Thoracic aorta (tissue), 2 donors: Measurements from ENCODE around the gene TSHZ2. TPM values are rescaled to one million over a fixed set of nuclear protein-coding genes. Genes with fewer than 3 reads are reported as not detected.

Experiments
- ATAC-seq: fragments of 150-250 bp; one replicate; pipeline ENCODE4 v1.8.0; 2017; ENCODE audit warnings: low read depth; ENCODE audit not compliant: insufficient number of reproducible peaks, low FRiP score
- DNase-seq: peaks from one replicate; pipeline ENCODE4 v3.0.0-alpha.2; 2020; ENCODE audit warnings: low spot score
- H3K27ac ChIP-seq, 2 donors: fragments of 200-600 bp; sonication (generic); 1 replicate in 1 of 2; 2 replicates in 1 of 2; pipeline ENCODE4 v1.5.1; 2016; ENCODE audit warnings: mild to moderate bottlenecking in 2 of 2, moderate library complexity in 2 of 2
- H3K27me3 ChIP-seq: fragments of 200-600 bp; sonication (generic); replicated peaks from 2 replicates; pipeline ENCODE4 v1.6.0; 2016; ENCODE audit warnings: mild to moderate bottlenecking; ENCODE audit not compliant: insufficient read depth
- H3K36me3 ChIP-seq: fragments of 200-600 bp; sonication (generic); one replicate; pipeline ENCODE4 v1.5.1; 2016
- H3K4me1 ChIP-seq, 2 donors: fragments of 200-600 bp; sonication (generic); 1 replicate in 1 of 2; 2 replicates in 1 of 2; pipeline versions ENCODE4 v1.5.1 to v1.6.0; 2016; ENCODE audit warnings: low read depth in 2 of 2, mild to moderate bottlenecking in 1 of 2; ENCODE audit not compliant: control insufficient read depth in 1 of 2
- H3K4me3 ChIP-seq: fragments of 200-600 bp; sonication (generic); 2 replicates; pipeline ENCODE4 v1.5.1; 2016; ENCODE audit warnings: mild to moderate bottlenecking
- H3K9me3 ChIP-seq: fragments of 200-600 bp; sonication (generic); 2 replicates; pipeline ENCODE4 v1.5.1; 2016
- total RNA-seq, 2 donors: library from RNA; depleted of rRNA; stranded (reverse); fragments of >200 nt; gene quantifications; one replicate each; pipeline versions ENCODE4 v1.1.0 to v1.2.3, GENCODE V29; 2016
- TF ChIP-seq, protein P1 (sequence below): fragments of 200-600 bp; sonication (generic); IDR thresholded peaks from one replicate; pipeline ENCODE4 v1.5.1; 2019; ENCODE audit warnings: antibody characterized with exemption

Gene TSHZ2
- total RNA-seq, 2 donors from 2014 or later = 8.4 to 32.6 TPM

- Histone ChIP-seq H3K27me3 (no peaks in the 10 kb centered on the region), H3K4me1 (no peaks in the 10 kb centered on the region), H3K27ac (no peak overlapping the region), H3K4me3 (no peak overlapping the region), H3K9me3 (no peaks in the 10 kb centered on the region), H3K36me3 (no peaks in the 10 kb centered on the region)
- no peak for ATAC-seq
- TF ChIP-seq, protein P1, sequence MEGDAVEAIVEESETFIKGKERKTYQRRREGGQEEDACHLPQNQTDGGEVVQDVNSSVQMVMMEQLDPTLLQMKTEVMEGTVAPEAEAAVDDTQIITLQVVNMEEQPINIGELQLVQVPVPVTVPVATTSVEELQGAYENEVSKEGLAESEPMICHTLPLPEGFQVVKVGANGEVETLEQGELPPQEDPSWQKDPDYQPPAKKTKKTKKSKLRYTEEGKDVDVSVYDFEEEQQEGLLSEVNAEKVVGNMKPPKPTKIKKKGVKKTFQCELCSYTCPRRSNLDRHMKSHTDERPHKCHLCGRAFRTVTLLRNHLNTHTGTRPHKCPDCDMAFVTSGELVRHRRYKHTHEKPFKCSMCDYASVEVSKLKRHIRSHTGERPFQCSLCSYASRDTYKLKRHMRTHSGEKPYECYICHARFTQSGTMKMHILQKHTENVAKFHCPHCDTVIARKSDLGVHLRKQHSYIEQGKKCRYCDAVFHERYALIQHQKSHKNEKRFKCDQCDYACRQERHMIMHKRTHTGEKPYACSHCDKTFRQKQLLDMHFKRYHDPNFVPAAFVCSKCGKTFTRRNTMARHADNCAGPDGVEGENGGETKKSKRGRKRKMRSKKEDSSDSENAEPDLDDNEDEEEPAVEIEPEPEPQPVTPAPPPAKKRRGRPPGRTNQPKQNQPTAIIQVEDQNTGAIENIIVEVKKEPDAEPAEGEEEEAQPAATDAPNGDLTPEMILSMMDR = no peak
- DNase-seq = no peak
Observed at GRCh38 chr20:52996658-52997057, 24.5 kb downstream of the TSHZ2 start.

DNA sequence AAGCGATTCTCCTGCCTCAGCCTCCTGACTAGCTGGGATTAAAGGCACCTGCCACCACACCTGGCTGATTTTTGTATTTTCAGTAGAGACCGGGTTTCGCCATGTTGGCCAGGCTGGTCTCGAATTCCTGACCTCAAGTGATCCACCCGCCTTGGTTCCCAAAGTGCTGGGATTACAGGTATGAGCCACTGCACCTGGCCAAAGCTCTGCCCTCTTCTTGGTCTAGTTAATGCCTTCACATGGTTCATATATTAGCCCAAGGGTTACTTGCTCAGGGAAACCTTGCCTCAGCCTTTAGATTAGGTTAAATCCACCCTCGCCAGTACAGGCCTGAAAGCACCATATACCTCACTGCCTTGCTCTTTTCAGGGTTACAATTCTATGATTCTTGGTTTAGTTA is 26.1 kb downstream of the TSHZ2 start:
- no peaks in the 10 kb centered on the region for H3K9me3 ChIP-seq
- no peaks in the 10 kb centered on the region for H3K36me3 ChIP-seq
- H3K27me3 ChIP-seq = no peaks in the 10 kb centered on the region
- no peak for DNase-seq
- H3K4me1 ChIP-seq = no peaks in the 10 kb centered on the region
- H3K27ac ChIP-seq = no peak overlapping the region
- no peak for ATAC-seq
- TF ChIP-seq, protein P1 = no peak
- no peak overlapping the region for H3K4me3 ChIP-seq

DNA sequence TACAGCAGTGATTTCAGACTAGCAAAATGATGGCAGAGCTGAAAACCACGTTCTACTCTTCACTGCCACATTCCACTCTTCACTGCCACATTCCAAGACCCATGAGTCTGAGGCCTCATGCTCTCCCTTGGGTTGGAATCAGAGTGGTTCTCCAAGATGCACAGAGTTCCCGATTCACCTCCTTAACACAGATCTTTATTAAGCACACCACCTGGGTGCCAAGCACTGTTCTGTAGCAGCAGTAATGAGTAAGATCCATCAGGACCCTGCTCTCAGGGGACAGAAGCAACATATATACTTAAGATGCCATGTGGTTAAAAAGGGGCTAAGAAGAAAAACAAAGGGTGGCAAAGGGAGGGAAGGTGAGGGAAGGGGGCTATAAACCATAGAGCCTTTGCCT is 26.9 kb downstream of the TSHZ2 start:
- TF ChIP-seq, protein P1 = no peak
- no peak overlapping the region for H3K4me3 ChIP-seq
- H3K36me3 ChIP-seq = no peaks in the 10 kb centered on the region
- no peaks in the 10 kb centered on the region for H3K9me3 ChIP-seq
- no peaks in the 10 kb centered on the region for H3K27me3 ChIP-seq
- ATAC-seq (no peak), DNase-seq (no peak)
- no peaks in the 10 kb centered on the region for H3K4me1 ChIP-seq
- no peak overlapping the region for H3K27ac ChIP-seq

- Histone ChIP-seq H3K9me3 (no peaks in the 10 kb centered on the region), H3K4me3 (no peak overlapping the region), H3K27me3 (no peaks in the 10 kb centered on the region), H3K4me1 (no peaks in the 10 kb centered on the region), H3K27ac (no peak overlapping the region), H3K36me3 (no peaks in the 10 kb centered on the region)
- DNase-seq = no peak
- TF ChIP-seq, protein P1 = no peak
- ATAC-seq = no peak
Observed at GRCh38 chr20:53001498-53002301, 29.5 kb downstream of the TSHZ2 start.

GRCh38 chr20:53002786-53003185 is 30.6 kb downstream of the TSHZ2 start:
- no peaks in the 10 kb centered on the region for H3K36me3 ChIP-seq
- H3K4me3 ChIP-seq = no peak overlapping the region
- no peaks in the 10 kb centered on the region for H3K9me3 ChIP-seq
- TF ChIP-seq, protein P1 = no peak
- H3K27me3 ChIP-seq = no peaks in the 10 kb centered on the region
- H3K27ac ChIP-seq = no peak overlapping the region
- DNase-seq (no peak), ATAC-seq (no peak)
- no peaks in the 10 kb centered on the region for H3K4me1 ChIP-seq
